Inflammatory macrophage treated with lipopolysaccharide for 4 hours (primary cell): ENCODE measurements around the gene SLC35B2.

Experiments used
- DNase-seq: peaks from one replicate; pipeline ENCODE4 v3.0.0-alpha.2; 2020

Gene SLC35B2

DNA sequence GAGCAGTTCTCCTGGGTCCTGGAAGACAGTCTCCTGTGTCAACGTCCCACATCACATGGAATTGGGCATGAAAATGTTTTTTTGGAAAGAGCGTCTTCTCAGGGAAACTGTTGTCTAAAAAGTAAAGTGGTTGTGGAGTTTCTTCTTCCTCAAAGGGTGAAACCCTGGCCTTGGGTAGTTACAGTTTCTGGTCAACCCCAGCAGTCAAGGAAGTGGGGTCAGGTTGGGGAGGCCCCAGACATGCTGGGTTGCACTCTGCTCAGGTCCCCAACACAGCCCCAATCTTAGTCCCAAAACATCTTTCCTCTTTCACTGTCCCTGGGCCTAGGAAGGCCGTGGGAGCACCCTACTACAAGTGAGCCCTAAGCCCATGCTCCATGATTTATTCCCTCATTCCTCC lies 9.0 kb upstream of the SLC35B2 start:
- no peak for DNase-seq

DNA sequence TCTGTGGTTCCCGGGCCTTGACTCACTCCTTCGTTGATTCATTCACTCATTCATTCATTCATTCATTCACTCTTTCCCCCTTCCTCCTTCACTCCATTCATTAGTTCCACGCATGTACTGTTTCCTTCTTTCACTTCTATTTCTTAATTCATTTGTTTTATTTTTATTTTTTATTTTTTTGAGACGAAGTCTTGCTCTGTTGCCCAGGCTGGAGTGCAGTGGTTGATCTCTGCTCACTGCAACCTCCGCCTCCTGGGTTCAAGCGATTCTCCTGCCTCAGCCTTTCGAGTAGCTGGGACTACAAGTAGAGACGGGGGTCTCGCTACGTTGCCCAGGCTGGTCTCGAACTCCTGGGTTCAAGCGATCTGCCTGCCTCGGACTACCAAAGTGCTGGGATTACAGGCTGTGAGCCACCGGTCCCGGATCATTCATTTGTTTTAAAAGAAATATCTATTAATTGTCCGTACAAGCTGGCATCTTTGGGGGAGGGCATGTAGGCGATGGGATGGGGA lies 8.4 kb upstream of the SLC35B2 start:
- DNase-seq: no peak

DNA sequence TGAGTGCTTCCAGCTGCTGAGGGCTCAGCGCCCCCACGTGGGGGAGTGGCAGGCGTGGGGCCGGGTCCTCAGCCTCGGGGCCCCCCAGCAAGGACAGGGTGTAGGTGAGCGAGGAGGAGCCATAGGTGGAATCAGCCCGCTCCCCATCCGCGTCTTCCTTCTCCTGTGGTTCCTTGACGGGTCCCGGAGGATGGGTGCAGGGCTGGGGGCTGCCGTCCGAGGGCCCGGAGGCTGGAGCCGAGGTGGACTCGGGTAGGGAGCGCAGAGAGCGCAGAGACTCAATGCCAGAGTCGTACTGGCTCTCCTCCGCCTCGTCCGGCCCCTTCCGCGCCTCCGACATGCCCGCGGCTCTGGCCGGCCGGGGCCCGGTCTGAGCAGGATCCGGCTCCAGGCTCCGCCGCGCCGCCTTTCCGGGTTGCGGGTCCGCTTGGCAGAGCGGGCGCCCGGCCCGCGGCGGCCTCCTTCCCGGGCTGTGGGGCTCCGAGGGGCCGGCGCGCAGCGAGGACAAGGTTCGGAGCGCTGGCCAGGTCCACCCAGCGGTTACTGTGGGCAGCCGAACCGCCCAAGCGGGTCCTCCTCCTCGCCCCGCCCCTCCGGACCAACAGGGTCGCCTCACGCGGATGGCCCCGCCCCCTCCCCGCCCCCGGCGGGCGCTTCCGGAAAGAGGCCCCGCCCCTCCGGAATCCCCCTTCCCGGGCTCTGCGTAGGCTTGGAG lies 7.8 kb upstream of the SLC35B2 start, which contains the start of gene NFKBIE:
NFKBIE (minus strand) TSS at position 545 of the 715 bp plus-strand sequence; CDS start at position 340, 205 bp downstream.
- peak; percentile 97 for DNase-seq

DNA sequence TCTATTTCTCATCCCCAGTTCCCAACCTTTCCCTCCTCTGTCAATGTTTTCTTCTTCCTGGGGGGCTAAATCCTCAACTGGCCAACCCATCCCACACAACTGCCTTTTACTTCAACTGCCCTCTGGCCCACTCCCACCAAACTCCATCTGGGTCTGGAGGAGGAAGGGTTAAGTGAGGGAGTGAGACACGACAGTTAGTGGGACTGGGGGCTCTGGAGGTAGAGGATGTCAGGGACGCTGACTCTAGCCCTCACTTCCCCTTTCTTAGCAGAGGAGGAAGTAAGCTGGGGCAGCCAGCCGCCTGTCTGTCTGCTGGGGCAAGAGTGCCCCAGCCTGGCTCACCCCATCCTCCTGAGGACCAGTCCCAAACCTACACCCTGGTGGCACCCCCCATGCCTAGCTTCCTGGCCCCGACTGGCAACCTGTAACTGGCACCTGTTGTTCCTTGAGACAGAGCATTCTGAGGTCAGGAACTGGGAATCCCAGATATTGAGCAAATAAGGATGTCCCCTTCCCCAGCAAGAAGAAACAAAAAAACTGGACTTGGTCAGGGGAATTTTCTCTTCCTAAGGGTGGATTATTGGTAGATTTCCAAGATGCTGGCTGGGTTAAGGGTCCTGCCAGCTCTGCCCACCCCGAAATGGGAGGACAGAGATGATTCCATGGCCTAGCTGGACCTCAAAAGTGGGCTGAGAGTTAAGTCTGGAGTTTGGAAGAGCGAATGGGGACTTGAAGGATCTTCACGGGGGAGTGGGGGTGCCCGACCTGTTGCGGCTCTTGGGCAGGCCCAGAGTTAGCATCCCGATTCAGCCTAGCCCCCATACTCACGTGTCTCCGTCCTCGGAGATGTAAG lies 7.1 kb upstream of the SLC35B2 start:
- peak; percentile 87 for DNase-seq

DNA sequence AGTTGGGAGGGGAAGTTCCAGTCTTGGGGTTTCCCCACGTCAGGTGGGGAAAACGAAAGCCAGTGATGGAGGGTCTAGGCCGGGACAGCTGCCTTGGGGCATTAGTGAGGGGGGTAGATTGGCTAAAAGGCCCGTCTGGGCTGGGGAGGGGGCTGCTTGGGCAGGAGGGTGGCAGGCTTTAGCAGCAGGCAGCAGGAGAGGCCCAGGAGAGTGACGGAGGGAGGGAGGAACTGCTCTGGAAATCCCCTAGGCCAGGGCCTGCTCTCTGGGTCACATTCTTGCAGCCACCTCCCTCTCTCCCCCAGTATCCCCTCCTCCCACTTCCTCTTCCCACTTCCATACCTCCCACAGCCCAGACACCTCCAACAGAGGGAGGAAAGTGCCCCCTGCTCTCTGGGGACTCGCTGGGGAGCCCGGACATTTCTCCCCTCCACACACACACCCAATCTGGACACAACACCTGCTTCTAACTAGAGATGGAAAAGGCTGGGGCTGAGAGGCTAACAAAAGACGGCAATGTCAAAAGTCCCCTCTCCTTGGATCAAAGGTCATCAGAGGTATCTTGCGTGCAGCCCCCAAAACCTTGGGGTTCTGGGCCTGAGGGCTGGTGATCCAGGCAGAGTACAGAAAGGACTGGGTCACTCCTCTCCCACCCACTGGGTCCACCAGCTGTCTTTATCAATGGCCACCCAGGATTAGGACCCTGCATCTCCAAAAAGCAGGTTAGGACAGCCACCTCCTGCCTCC lies 6.2 kb upstream of the SLC35B2 start:
- DNase-seq: peak; percentile 74

DNA sequence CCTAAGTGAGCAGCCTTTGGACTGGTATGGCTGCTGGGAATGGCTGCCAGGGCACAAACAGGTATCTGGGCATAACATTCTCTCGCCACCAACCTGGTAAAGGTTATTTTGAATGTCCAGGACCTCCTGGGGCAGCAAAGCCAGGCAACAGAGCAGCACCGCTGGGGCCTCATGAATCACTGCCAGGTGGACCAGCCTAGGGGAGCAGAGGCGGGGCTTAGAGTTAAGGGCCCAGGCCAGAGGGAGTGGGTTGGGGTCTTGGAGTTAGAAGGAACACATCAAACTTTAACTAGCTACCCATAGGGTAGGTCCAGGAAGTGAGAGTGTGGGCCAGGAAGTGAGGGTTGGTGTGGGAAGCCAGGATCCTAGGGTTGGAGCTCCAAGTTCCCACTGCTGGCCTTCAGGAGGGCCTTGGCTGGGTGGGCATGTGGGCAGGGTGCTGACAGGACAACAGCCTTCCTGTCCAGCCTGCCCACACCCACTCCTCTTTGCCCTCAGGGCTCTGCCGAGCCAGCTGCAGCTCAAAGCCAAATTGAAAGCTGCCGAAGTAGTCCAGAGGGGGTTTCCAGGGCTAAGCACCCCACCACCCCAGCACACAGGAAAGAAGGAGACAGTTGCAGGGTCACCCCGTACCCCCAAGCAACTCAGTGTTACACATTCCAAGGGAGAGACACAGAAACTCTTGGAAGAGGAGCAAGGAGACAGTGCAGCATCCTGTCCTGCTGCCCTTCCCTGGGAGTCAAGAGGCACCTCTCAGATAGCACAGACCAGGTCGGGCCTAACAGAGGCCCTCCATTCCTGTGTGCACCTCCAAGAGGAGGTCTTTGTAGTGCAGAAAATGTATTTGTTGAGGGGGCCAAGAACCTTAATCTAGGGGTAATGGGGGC lies 5.4 kb upstream of the SLC35B2 start:
- no peak for DNase-seq

DNA sequence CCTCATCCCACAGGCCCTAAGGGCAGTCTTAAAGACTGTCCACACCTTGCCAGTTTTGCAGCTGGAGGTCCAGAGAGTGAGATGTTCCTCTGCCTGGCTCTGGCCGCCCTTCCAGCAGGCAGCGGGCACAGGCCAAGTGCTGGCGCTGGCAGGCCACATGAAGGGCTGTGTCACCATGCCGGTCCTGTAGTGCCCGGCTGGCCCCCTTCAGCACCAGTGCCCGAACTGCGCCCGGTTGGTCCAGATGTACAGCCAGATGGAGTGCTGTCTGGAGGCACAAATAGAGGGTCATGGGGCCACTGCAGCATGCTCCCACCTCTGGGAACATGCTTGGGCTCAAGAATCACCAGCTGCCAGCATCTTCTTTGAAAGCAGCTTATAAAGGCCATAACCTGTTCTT lies 4.3 kb upstream of the SLC35B2 start:
- DNase-seq: no peak

DNA sequence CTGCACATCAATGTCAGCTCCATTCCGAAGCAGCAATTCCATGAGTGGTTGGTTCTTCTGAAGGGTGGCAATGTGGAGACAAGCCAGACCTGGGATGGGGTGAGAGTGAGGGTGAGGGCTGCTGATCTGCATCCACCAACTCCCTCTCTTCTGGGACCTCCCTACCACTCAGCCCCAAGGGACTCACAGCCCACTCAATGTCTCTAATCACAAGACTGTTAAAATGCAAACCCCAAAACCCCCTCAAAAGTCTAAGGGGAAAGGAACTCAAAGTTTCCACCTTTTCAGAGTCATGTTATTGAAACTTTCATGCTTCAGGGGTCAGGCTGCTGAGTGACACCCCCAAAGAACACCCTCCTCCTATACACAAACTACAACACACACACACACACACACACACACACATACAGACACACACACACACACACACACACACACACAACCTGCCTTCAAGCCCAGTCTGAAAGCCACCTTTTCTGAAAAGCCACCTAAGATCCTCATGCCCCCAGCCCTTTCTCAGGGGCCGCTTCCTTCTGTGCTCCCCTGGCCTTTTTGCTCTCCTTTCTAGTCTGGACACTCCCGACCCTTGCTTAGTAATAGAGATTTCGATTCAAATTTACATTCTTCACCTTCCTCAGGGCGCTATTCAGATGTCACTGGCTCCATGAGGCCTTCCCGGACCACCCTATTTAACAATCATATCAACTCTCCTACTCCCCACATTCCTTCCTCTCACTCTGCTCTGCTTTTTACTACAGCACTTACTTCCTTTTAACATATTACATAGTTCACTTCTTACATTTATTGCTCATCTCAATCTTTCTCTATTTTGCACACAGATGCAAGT lies 3.3 kb upstream of the SLC35B2 start:
- DNase-seq: no peak

DNA sequence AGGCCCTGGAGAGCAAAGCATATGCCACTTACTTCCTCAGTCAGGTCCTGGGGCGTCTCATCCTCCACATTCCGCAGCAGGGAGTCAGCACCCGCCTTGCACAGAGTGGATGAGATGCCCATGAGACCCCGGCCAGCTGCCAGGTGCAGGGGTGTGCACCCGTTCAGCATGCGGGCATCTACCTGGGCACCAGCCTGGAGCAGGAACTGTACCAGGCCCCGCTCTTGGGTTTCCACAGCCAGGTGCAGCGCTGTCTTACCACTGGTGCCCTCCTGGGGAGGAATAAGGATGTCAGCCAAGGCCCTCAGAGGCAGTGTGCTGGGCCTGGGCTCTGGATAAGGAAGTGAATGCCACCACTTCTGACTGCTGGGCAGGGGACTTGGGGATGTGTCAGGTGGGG lies 2.7 kb upstream of the SLC35B2 start:
- DNase-seq: no peak

DNA sequence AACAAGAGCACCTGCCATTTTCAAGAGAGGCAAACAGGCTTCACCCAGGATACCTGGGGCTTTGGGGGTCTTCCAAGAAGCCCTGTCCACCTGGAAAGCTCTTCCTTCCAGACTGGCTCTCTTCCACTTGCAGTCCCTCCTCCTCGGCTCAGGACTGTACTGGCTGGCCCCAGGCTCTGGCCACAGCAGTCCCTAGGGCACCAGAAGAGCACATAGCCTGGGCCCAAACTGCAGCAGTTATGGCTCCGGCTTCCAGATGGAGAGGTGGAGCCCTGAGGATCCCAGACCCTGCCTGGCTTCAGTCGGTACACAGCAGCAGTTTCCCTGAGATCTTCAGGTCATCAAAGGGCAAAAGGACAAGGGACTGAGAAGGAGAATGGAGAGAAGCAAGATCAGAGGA lies 1.6 kb upstream of the SLC35B2 start:
- DNase-seq: no peak

DNA sequence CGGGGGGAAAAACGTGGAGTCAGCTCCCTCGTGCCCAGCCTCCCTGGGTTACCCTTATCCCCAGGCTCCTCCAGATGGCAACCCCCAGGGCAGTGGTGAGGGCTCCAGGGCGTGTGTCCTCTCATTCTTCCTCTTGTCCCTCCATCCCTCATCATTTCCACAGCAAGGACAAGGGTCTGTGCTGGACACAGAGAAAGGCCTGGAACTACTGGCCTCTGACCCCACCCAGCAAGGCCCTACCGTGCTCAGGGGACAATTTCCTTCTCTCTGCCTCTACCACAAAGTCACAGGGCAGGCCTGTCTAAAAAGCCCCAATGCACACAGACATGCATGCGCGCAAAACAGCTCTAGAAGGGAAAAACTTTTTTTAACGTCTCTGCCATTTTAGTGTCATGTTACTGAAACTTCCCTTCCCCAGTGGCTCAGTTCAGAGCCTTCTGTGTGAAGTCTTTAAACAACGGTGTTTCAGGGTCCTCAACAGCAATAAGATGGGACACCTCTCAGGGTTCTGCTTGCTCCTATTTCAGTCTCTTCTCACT lies 1.1 kb upstream of the SLC35B2 start:
- DNase-seq: no peak

DNA sequence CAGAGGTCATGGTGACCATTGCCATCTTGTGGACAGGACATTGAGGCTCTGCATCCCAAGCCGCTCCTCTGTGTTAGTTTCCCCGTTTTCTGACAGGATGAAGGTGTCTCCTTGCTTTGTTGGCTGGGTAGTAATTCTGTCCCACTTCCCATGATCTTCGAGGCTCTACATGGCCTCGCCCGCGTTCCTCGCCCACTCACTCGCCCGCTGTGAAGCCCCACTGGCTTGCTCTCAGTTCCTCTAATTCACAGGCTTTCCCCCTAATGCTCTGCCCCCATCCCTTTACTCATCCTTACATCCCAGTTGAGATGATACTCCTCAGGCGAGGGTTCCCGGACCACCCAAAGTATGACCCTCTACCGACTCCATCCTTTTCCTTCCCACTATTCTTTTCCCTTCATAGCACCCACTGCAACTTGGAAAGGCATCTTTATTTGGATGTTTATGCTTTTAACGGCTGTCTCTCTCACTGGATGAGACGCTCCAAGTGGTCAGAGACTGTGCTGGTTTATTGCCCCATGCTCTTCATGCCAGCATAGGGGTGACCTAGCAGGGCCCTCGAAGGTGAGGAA lies 511 bp upstream of the SLC35B2 start:
- DNase-seq: peak; percentile 71

DNA sequence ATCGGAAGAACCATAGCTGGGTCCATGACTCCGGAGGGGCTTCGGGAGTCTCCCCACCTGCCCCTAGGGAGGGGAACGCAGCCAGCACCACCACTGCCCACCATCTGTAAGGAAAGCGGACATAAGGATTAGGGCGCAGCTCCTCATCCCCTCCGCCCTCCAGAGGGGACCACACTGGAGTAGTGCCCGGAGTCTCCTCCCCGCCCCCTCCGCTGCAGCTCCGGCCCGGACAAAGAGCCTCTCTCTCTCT lies 628 bp downstream of the SLC35B2 start:
- DNase-seq: no peak

DNA sequence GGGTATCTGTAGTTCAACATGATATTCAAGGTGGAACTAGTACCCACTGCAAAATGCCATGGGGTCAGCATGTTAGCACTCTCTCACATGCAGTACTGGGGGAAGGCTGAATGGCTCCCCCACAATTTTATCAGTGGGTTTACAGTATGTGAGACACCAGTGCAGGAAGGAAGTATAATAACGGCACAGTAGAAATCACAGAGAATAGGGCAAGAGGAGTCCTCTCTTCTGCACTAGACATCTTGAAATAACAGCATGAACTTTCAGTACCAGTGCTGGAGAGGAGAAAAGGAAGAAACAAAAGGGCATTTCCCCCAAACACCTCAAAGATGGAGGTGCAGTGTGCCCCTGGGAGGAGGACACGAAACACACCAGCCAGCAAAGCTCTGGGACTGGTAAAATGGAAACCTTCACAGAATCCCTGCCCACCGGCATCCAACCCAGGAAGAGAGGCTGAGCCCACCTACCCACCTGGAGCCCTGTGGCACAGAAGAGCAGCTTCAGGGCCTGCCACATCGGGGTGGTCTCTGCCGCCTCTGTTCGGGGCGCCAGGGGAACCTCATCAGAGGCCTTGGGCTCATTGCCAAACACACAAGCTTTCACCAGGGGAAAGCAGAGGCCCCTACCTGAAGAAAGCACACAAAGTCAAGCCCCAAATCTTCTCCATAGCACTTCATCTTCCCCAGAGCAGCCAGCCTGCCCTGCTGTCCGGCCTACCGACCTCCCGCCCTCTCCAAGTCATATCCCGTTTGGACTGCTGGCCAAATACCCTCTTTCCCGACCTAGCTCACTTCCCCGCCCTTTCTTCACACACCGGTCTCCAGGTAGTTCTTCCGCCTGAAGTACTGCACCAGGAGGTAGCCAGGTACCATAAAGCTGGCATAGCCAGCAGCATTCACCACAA lies 1.2 kb downstream of the SLC35B2 start:
- no peak for DNase-seq

DNA sequence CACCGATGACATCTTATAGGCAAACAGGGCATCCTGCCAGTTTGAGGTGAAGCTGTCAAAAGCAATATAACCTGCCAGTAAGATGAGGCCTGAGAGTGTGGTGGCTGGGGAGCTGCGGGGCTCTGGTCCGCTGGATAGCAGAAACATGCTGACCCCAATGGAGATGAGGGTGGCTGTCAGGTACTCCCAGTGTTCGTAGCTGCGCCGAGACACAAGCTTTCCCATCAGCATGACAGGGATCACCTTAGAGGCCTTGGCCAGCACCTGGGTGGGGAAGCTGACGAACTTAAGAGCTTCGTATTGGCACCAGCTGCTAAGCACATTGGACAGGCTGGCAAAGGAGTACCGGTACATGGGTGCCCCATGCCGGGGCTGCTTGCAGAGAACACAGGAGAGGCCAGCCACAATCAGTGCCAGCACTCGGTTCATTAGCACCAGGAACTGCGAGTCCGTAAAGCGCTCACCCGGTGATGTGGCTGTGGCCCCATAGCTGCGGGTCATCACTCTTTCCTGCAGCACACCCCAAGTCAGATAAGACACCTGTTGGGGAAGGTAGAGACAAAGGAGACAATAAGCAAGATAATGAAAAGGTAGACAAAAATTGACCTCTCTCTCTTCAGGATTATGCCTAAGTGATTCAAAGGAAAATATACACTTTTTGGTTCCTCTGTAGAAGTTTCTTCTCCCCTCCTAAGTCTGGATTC lies 2.1 kb downstream of the SLC35B2 start:
- DNase-seq: no peak

DNA sequence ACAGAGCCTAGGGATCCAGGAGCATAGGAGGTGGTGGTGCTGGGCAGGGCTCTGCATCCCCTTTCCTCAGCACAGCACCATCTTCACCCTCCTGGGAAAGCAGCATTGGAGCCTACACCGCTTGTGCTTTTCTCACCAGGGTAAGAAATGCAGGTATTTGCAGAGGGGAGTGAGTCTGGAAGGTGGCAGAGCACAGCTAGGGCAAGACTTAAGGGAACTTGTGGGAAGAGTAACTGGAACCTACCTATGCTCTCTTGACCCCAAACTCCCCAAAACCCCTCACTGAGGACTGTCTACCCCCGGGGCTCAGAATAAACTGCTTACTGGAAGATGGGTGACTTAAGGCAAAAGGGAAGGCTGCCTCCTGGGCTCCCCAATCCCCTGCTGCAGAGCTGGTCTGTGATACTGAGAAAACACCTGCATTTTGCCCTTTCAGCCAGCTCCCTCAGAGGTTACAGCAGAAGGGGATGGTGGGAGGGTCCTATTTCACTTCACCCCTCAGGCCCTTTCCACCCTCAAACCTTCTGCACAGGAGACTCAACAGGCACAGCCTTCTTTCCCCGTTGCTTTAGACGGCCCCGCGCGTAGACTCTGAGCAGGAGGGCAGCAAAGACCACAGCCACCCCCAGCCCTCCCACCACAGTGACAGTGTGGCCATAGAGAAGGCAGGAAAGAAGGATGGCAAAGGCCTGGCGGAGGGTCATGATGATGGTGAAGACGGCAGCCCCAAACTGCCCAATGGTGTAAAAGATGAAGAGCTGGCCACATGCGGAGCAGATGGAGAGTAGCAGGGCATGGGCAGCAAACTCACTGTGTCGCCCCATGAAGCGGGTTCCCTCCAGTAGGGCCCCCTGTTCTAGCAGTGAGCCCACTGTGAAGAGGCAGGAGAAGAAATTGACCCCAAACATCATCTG lies 2.9 kb downstream of the SLC35B2 start:
- DNase-seq: no peak

DNA sequence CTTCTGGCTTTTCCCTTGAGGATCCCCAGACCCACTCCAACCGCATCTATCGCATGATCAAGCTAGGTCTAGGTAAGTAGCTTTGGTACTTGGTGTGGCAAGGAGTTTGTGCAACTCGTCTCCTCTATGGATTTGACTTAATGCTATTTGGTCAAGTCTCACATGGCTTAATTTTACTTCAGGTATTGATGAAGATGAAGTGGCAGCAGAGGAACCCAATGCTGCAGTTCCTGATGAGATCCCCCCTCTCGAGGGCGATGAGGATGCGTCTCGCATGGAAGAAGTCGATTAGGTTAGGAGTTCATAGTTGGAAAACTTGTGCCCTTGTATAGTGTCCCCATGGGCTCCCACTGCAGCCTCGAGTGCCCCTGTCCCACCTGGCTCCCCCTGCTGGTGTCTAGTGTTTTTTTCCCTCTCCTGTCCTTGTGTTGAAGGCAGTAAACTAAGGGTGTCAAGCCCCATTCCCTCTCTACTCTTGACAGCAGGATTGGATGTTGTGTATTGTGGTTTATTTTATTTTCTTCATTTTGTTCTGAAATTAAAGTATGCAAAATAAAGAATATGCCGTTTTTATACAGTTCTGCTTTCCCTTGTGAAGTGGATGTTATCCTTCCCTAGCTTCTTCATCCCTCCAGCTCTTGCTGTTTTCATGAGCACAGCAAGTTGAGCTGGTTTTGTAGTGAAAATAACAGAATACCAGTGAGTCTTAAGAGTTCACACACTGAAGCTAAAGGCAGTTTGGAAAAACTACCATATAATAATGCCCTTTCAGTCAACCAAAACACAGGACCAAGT lies 3.8 kb downstream of the SLC35B2 start:
- peak; percentile 55 for DNase-seq
